Right atrium auricular region (tissue), 2 donors: ENCODE measurements around the gene DOC2A. TPM values are rescaled to one million over a fixed set of nuclear protein-coding genes. Genes with fewer than 3 reads are reported as not detected.

Experiments used
- DNase-seq: peaks from one replicate; pipeline ENCODE4 v3.0.0-alpha.2; 2019; ENCODE audit warnings: low spot score
- H3K27ac ChIP-seq, 2 donors: fragments of 200-600 bp; sonication (generic); 1 replicate in 1 of 2; 2 replicates in 1 of 2; pipeline ENCODE4 v1.5.1; 2016 to 2019
- H3K27me3 ChIP-seq, 2 donors: fragments of 200-600 bp; sonication (generic); one replicate each; pipeline versions ENCODE4 v1.5.1 to v1.6.0; 2017 to 2019
- H3K36me3 ChIP-seq: fragments of 200-600 bp; sonication (generic); one replicate; pipeline ENCODE4 v1.5.1; 2016
- H3K4me1 ChIP-seq, 2 donors: fragments of 200-600 bp; sonication (generic); one replicate each; pipeline versions ENCODE4 v1.5.1 to v1.6.0; 2017 to 2019
- H3K4me3 ChIP-seq, 2 donors: fragments of 200-600 bp; sonication (generic); 1 replicate in 1 of 2; 2 replicates in 1 of 2; pipeline ENCODE4 v1.5.1; 2017 to 2019; ENCODE audit warnings: mild to moderate bottlenecking in 1 of 2, moderate library complexity in 1 of 2
- H3K9me3 ChIP-seq, 2 donors: fragments of 200-600 bp; sonication (generic); one replicate each; pipeline ENCODE4 v1.5.1; 2019
- CTCF ChIP-seq, 2 donors: fragments of 200-600 bp; sonication (generic); IDR thresholded peaks; one replicate each; pipeline ENCODE4 v1.5.1; 2019; ENCODE audit warnings: antibody characterized with exemption in 2 of 2
- total RNA-seq, 2 donors: library from RNA; depleted of rRNA; stranded (reverse); fragments of >200 nt; gene quantifications; one replicate each; pipeline ENCODE4 v1.1.0, GENCODE V29; 2016

Gene DOC2A
- total RNA-seq, 2 donors from 2014 or later: not detected

- no peak overlapping the region for H3K27ac ChIP-seq
- H3K4me1 ChIP-seq: no peaks in the 10 kb centered on the region
- no peak for DNase-seq
- no peak overlapping the region for H3K4me3 ChIP-seq
- H3K9me3 ChIP-seq: no peaks in the 10 kb centered on the region
- no peaks in the 10 kb centered on the region for H3K27me3 ChIP-seq
- H3K36me3 ChIP-seq: peaks cover 95% of the 10 kb centered on the region
- TF ChIP-seq CTCF (IDR thresholded peaks at IDR 0.05): no peak
These were observed 24.6 kb downstream of the DOC2A start for GRCh38 chr16:29986231-29986630.

GRCh38 chr16:29985271-29985811 lies 25.5 kb downstream of the DOC2A start:
- Histone ChIP-seq H3K36me3 (peaks cover 95% of the 10 kb centered on the region), H3K4me1 (no peaks in the 10 kb centered on the region), H3K9me3 (no peaks in the 10 kb centered on the region), H3K4me3 (no peak overlapping the region), H3K27ac (no peak overlapping the region), H3K27me3 (no peaks in the 10 kb centered on the region)
- no peak for DNase-seq
- no peak for TF ChIP-seq CTCF (IDR thresholded peaks at IDR 0.05)

GRCh38 chr16:29984764-29985147 lies 26.1 kb downstream of the DOC2A start:
- H3K4me1 ChIP-seq: no peaks in the 10 kb centered on the region
- no peaks in the 10 kb centered on the region for H3K27me3 ChIP-seq
- no peak for DNase-seq
- H3K4me3 ChIP-seq: no peak overlapping the region
- no peak overlapping the region for H3K27ac ChIP-seq
- TF ChIP-seq CTCF (IDR thresholded peaks at IDR 0.05): no peak
- H3K36me3 ChIP-seq: peaks cover 100% of the 10 kb centered on the region
- no peaks in the 10 kb centered on the region for H3K9me3 ChIP-seq

GRCh38 chr16:29984137-29984763 lies 26.6 kb downstream of the DOC2A start:
- DNase-seq: no peak
- H3K36me3 ChIP-seq: peaks cover 100% of the 10 kb centered on the region
- TF ChIP-seq CTCF (IDR thresholded peaks at IDR 0.05): no peak

GRCh38 chr16:29983420-29984136 lies 27.2 kb downstream of the DOC2A start:
- no peak for DNase-seq
- peaks cover 0 to 5% of the 10 kb centered on the region in 2 donors for H3K4me1 ChIP-seq
- TF ChIP-seq CTCF (IDR thresholded peaks at IDR 0.05): no peak

More at GRCh38 chr16:29984137-29984763, 26.6 kb downstream of the DOC2A start:
- no peak overlapping the region for H3K27ac ChIP-seq
- H3K4me3 ChIP-seq: no peak overlapping the region
- H3K9me3 ChIP-seq: no peaks in the 10 kb centered on the region
- no peaks in the 10 kb centered on the region for H3K27me3 ChIP-seq
- H3K4me1 ChIP-seq: no peaks in the 10 kb centered on the region

More at GRCh38 chr16:29983420-29984136, 27.2 kb downstream of the DOC2A start:
- no peaks in the 10 kb centered on the region for H3K27me3 ChIP-seq
- H3K9me3 ChIP-seq: no peaks in the 10 kb centered on the region
- no peak overlapping the region for H3K4me3 ChIP-seq
- peaks cover 100% of the 10 kb centered on the region for H3K36me3 ChIP-seq
- H3K27ac ChIP-seq: no peak overlapping the region
